Measurements from ENCODE around the gene USH1C. TPM values are rescaled to one million over a fixed set of nuclear protein-coding genes. Genes with fewer than 3 reads are reported as not detected.

The USH1C gene
- total RNA-seq, 3 donors from 2014 or later: 81.7 to 229 (median 141) TPM

DNA sequence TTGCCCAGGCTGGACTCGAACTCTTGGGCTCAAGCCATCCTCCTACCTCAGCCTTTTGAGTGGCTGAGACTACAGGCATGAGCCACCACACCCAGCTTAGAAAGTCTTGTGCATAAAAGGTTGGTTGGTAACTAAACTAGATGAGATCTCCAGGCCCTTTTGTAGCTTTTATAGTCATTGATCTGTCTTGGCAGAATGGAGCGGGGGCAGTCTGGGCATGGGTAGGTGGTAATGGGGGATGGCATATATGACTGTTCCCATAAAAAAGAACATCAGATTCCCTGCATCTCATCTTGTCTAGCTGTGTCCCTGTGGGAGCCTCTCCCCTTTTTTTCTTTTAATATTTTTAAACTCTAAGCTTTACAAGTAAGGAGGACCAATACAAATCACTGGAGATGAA lies 97.7 kb downstream of the USH1C start:
- H3K36me3 ChIP-seq (ENCODE audit: low read depth): no peaks in the 10 kb centered on the region
- intact Hi-C loops (cut with DNase I, micrococcal nuclease): no loop called here
- no peak for DNase-seq

DNA sequence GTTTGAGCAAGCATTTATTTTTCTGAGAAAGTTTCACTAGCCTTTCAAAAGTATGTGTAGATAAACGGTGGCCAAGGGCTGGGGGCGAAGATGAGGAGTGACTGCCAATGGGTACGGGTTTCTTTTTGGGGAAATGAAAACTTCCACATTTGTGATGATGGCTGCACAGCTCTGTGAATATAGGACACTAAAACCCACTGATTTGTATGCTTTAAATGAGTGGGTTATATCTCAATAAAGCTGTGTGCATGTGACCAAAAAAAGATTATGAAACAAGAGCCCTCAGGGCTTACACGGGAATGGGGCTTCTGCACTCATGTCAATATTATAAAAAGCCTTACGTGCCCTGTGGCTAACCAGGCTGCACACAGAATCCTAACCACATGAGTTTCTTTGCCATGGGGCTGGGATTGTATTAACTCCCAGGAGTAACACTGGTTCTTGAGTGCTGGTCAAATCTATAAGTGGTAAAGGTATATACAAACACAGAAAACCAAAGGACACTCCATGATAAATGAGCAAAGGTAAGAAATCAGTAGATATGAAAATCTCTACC lies 98.9 kb downstream of the USH1C start:
- no peak for DNase-seq
- ATAC-seq: no peak
- TF ChIP-seq, protein P1, sequence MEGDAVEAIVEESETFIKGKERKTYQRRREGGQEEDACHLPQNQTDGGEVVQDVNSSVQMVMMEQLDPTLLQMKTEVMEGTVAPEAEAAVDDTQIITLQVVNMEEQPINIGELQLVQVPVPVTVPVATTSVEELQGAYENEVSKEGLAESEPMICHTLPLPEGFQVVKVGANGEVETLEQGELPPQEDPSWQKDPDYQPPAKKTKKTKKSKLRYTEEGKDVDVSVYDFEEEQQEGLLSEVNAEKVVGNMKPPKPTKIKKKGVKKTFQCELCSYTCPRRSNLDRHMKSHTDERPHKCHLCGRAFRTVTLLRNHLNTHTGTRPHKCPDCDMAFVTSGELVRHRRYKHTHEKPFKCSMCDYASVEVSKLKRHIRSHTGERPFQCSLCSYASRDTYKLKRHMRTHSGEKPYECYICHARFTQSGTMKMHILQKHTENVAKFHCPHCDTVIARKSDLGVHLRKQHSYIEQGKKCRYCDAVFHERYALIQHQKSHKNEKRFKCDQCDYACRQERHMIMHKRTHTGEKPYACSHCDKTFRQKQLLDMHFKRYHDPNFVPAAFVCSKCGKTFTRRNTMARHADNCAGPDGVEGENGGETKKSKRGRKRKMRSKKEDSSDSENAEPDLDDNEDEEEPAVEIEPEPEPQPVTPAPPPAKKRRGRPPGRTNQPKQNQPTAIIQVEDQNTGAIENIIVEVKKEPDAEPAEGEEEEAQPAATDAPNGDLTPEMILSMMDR (IDR thresholded peaks at IDR 0.05): no peak
- H3K9me3 ChIP-seq: no peaks in the 10 kb centered on the region
- no peak overlapping the region for H3K4me3 ChIP-seq
- intact Hi-C loops (cut with DNase I, micrococcal nuclease): no loop called here
- H3K36me3 ChIP-seq (ENCODE audit: low read depth): no peaks in the 10 kb centered on the region
- H3K4me1 ChIP-seq (ENCODE audit: low read depth): no peaks in the 10 kb centered on the region

More for the DNA sequence above, 97.7 kb downstream of the USH1C start:
- TF ChIP-seq, protein P1 (IDR thresholded peaks at IDR 0.05): no peak
- H3K4me1 ChIP-seq (ENCODE audit: low read depth): no peaks in the 10 kb centered on the region
- no peaks in the 10 kb centered on the region for H3K9me3 ChIP-seq
- no peak overlapping the region for H3K4me3 ChIP-seq
- ATAC-seq: no peak

DNA sequence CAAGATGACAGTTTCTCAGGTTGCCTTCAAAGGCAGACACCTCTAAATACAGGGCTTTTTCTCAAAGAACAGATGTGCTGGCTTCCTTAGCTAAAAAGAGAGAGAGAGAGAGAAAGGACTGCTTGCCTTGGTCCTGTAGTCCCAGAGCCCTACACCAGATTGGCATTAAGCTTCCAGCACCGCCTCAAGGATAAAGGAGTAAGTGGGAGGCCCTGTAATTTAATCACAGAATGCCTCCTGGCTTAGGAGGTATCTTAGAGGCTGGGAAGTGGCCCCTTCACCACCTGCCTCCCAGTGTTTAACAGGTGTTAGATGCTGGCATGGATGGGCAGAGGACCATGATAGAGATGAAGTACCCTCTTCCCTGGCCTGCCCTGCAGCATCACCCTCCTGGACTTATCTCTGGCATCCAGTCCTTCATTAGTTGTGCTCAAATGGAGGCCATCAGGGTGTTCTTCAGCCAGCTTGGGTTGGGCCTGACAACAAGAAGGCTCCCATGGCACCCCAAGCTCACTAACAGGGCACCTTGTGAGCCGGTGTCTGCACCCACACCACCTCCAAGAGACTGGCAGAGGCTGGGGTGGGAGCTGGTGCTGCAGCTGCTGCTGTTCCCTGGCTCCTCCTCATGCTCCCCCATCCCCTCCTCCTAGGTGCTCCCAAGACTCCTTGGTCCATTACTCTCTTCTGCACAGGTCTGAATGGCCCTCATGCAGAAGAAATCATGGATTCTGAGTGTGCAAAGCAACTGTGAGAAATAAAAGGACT lies 100.1 kb downstream of the USH1C start:
- ATAC-seq: no peak
- intact Hi-C loops (cut with DNase I, micrococcal nuclease): no loop called here
- H3K4me1 ChIP-seq (ENCODE audit: low read depth): no peaks in the 10 kb centered on the region

More for the DNA sequence above, 100.1 kb downstream of the USH1C start:
- H3K36me3 ChIP-seq (ENCODE audit: low read depth): no peaks in the 10 kb centered on the region
- no peaks in the 10 kb centered on the region for H3K9me3 ChIP-seq
- H3K4me3 ChIP-seq: no peak overlapping the region
- DNase-seq: no peak
- TF ChIP-seq, protein P1 (IDR thresholded peaks at IDR 0.05): no peak

Other genes starting within 250 kb of the USH1C start
- 10 to 100 TPM in 2 of 3 donors, 1 to 10 TPM in 1; 6.0 to 16.7 (median 10.7) TPM for gene NCR3LG1, start 192.6 kb downstream of the USH1C start, total RNA-seq
- 1 to 10 TPM; 1.2 to 3.9 (median 1.6) TPM for gene KCNJ11, start 155.8 kb downstream of the USH1C start, total RNA-seq
- gene ABCC8, start 67.6 kb downstream of the USH1C start, total RNA-seq: 1 to 10 TPM; 2.2 to 4.1 (median 3.3) TPM
- under 1 TPM in 1 of 3 donors, not detected in 2; 0.06 TPM for gene OTOG, start 2.8 kb upstream of the USH1C start, total RNA-seq
- gene MYOD1, start 175.2 kb upstream of the USH1C start, total RNA-seq: not detected
- under 1 TPM; 0.29 to 0.66 (median 0.34) TPM for gene KCNC1, start 190.4 kb upstream of the USH1C start, total RNA-seq